ENCODE results near the gene PURB.

PURB gene

GRCh38 chr7:44912775-44913347 lies 27.5 kb upstream of the PURB start:
- Histone ChIP-seq H3F3A (ENCODE audit: insufficient read depth, low read length) (no peaks in the 10 kb centered on the region), H3K4me1 (ENCODE audit: low read length) (no peaks in the 10 kb centered on the region), H3K27me3 (replicated peaks; ENCODE audit: insufficient read depth, low read length) (no peaks in the 10 kb centered on the region), H3K9ac (ENCODE audit: low read length) (no peak overlapping the region), H3K4me3 (ENCODE audit: low read length) (no peak overlapping the region), H3K36me3 (replicated peaks; ENCODE audit: insufficient read depth, low read length) (no peaks in the 10 kb centered on the region), H3K9me3 (replicated peaks; ENCODE audit: insufficient read depth, low read length) (no peaks in the 10 kb centered on the region), H3K4me2 (ENCODE audit: low read depth, low read length) (no peak overlapping the region), H3K27ac (ENCODE audit: low read length) (no peak overlapping the region), H2AFZ (ENCODE audit: low read length) (no peak overlapping the region), H3K79me2 (ENCODE audit: low read length) (no peaks in the 10 kb centered on the region), H4K20me1 (ENCODE audit: insufficient read depth, low read length) (no peaks in the 10 kb centered on the region), H3K9me2 (replicated peaks; ENCODE audit: insufficient read depth, low read length) (no peaks in the 10 kb centered on the region)
- DNase-seq, result no peak
- TF ChIP-seq CTCF (IDR thresholded peaks at IDR 0.05; ENCODE audit: low read length), result no peak
- no peak for TF ChIP-seq EZH2phosphoT487 (IDR thresholded peaks at IDR 0.05; ENCODE audit: low read length)
- TF ChIP-seq EZH2 (optimal IDR thresholded peaks at IDR 0.05; ENCODE audit: low read depth, low read length), result no peak

GRCh38 chr7:44911911-44912310 lies 26.6 kb upstream of the PURB start:
- Histone ChIP-seq H3K27me3 (replicated peaks; ENCODE audit: insufficient read depth, low read length) (no peaks in the 10 kb centered on the region), H3K36me3 (replicated peaks; ENCODE audit: insufficient read depth, low read length) (no peaks in the 10 kb centered on the region), H3K9ac (ENCODE audit: low read length) (no peak overlapping the region), H3K27ac (ENCODE audit: low read length) (no peak overlapping the region), H2AFZ (ENCODE audit: low read length) (no peak overlapping the region), H3K4me1 (ENCODE audit: low read length) (no peaks in the 10 kb centered on the region), H3K9me2 (replicated peaks; ENCODE audit: insufficient read depth, low read length) (no peaks in the 10 kb centered on the region), H3K9me3 (replicated peaks; ENCODE audit: insufficient read depth, low read length) (no peaks in the 10 kb centered on the region), H3F3A (ENCODE audit: insufficient read depth, low read length) (no peaks in the 10 kb centered on the region), H4K20me1 (ENCODE audit: insufficient read depth, low read length) (no peaks in the 10 kb centered on the region), H3K4me3 (ENCODE audit: low read length) (no peak overlapping the region), H3K4me2 (ENCODE audit: low read depth, low read length) (no peak overlapping the region), H3K79me2 (ENCODE audit: low read length) (no peaks in the 10 kb centered on the region)
- no peak for DNase-seq
- TF ChIP-seq EZH2phosphoT487 (IDR thresholded peaks at IDR 0.05; ENCODE audit: low read length) (no peak), EZH2 (optimal IDR thresholded peaks at IDR 0.05; ENCODE audit: low read depth, low read length) (no peak), CTCF (IDR thresholded peaks at IDR 0.05; ENCODE audit: low read length) (no peak)

GRCh38 chr7:44909596-44910389 lies 24.5 kb upstream of the PURB start:
- no peaks in the 10 kb centered on the region for H3K4me1 ChIP-seq (ENCODE audit: low read length)
- H3K36me3 ChIP-seq (replicated peaks; ENCODE audit: insufficient read depth, low read length), result no peaks in the 10 kb centered on the region
- H3K9me2 ChIP-seq (replicated peaks; ENCODE audit: insufficient read depth, low read length), result no peaks in the 10 kb centered on the region
- no peak overlapping the region for H3K27ac ChIP-seq (ENCODE audit: low read length)
- H3K9me3 ChIP-seq (replicated peaks; ENCODE audit: insufficient read depth, low read length), result no peaks in the 10 kb centered on the region
- H3K9ac ChIP-seq (ENCODE audit: low read length), result no peak overlapping the region
- H4K20me1 ChIP-seq (ENCODE audit: insufficient read depth, low read length), result no peaks in the 10 kb centered on the region
- H3F3A ChIP-seq (ENCODE audit: insufficient read depth, low read length), result no peaks in the 10 kb centered on the region
- no peak overlapping the region for H3K4me2 ChIP-seq (ENCODE audit: low read depth, low read length)
- H3K27me3 ChIP-seq (replicated peaks; ENCODE audit: insufficient read depth, low read length), result no peaks in the 10 kb centered on the region
- H3K79me2 ChIP-seq (ENCODE audit: low read length), result no peaks in the 10 kb centered on the region
- no peak overlapping the region for H2AFZ ChIP-seq (ENCODE audit: low read length)
- H3K4me3 ChIP-seq (ENCODE audit: low read length), result no peak overlapping the region
- no peak for DNase-seq
- TF ChIP-seq EZH2phosphoT487 (IDR thresholded peaks at IDR 0.05; ENCODE audit: low read length), result no peak
- no peak for TF ChIP-seq CTCF (IDR thresholded peaks at IDR 0.05; ENCODE audit: low read length)
- TF ChIP-seq EZH2 (optimal IDR thresholded peaks at IDR 0.05; ENCODE audit: low read depth, low read length), result no peak
